ENCODE data around the gene DOC2B. TPM values are rescaled to one million over a fixed set of nuclear protein-coding genes. Genes with fewer than 3 reads are reported as not detected.

Gene DOC2B
- polyA plus RNA-seq, 1 experiment, result not detected

- POLR2A ChIA-PET, result no interaction called here
Measured at GRCh38 chr17:160336-160735, 21.1 kb downstream of the DOC2B start.

GRCh38 chr17:159609-160008 lies 21.8 kb downstream of the DOC2B start:
- CTCF ChIA-PET, result no interaction called here
- POLR2A ChIA-PET, result no interaction called here
- TF ChIP-seq CTCF (IDR thresholded peaks at IDR 0.05; ENCODE audit: insufficient read depth, low read depth, low read length), result no peak
- Histone ChIP-seq H3K36me3 (ENCODE audit: control insufficient read depth, insufficient read depth, low read length) (no peaks in the 10 kb centered on the region), H3K4me3 (ENCODE audit: low read depth, low read length) (no peak overlapping the region), H3K27me3 (ENCODE audit: control insufficient read depth, insufficient read depth, low read length) (peaks cover 2% of the 10 kb centered on the region; the same call in 1 of the 2 replicates)
- DNase-seq (ENCODE audit: low read depth), result no peak

More at GRCh38 chr17:160336-160735, 21.1 kb downstream of the DOC2B start:
- peaks cover 2% of the 10 kb centered on the region; the same call in 1 of the 2 replicates for H3K27me3 ChIP-seq (ENCODE audit: control insufficient read depth, insufficient read depth, low read length)
- CTCF ChIA-PET, result no interaction called here
- DNase-seq (ENCODE audit: low read depth), result no peak
- no peak for TF ChIP-seq CTCF (IDR thresholded peaks at IDR 0.05; ENCODE audit: insufficient read depth, low read depth, low read length)
- no peaks in the 10 kb centered on the region for H3K36me3 ChIP-seq (ENCODE audit: control insufficient read depth, insufficient read depth, low read length)
- no peak overlapping the region for H3K4me3 ChIP-seq (ENCODE audit: low read depth, low read length)

GRCh38 chr17:158379-158778 lies 23.1 kb downstream of the DOC2B start:
- no peak for TF ChIP-seq CTCF (IDR thresholded peaks at IDR 0.05; ENCODE audit: insufficient read depth, low read depth, low read length)
- DNase-seq (ENCODE audit: low read depth), result no peak
- POLR2A ChIA-PET, result no interaction called here
- no peak overlapping the region for H3K4me3 ChIP-seq (ENCODE audit: low read depth, low read length)
- peaks cover 2% of the 10 kb centered on the region; the same call in 1 of the 2 replicates for H3K27me3 ChIP-seq (ENCODE audit: control insufficient read depth, insufficient read depth, low read length)
- H3K36me3 ChIP-seq (ENCODE audit: control insufficient read depth, insufficient read depth, low read length), result no peaks in the 10 kb centered on the region
- CTCF ChIA-PET, result interaction anchor here (1.2 kb wide), 1 partner anchor 15 kb away, joined by 4 read pairs; no protein-coding TSS in a partner anchor

GRCh38 chr17:157901-158300 lies 23.5 kb downstream of the DOC2B start:
- ChIA-PET CTCF (interaction anchor here (1.2 kb wide), 1 partner anchor 15 kb away, joined by 4 read pairs; no protein-coding TSS in a partner anchor), POLR2A (no interaction called here)
- no peak for TF ChIP-seq CTCF (IDR thresholded peaks at IDR 0.05; ENCODE audit: insufficient read depth, low read depth, low read length)
- H3K4me3 ChIP-seq (ENCODE audit: low read depth, low read length), result no peak overlapping the region
- no peaks in the 10 kb centered on the region for H3K36me3 ChIP-seq (ENCODE audit: control insufficient read depth, insufficient read depth, low read length)
- DNase-seq (ENCODE audit: low read depth), result no peak
- H3K27me3 ChIP-seq (ENCODE audit: control insufficient read depth, insufficient read depth, low read length), result peaks cover 2% of the 10 kb centered on the region; the same call in 1 of the 2 replicates

GRCh38 chr17:156946-157345 lies 24.5 kb downstream of the DOC2B start:
- Histone ChIP-seq H3K4me3 (ENCODE audit: low read depth, low read length) (no peak overlapping the region), H3K36me3 (ENCODE audit: control insufficient read depth, insufficient read depth, low read length) (no peaks in the 10 kb centered on the region), H3K27me3 (ENCODE audit: control insufficient read depth, insufficient read depth, low read length) (peaks cover 2% of the 10 kb centered on the region; the same call in 1 of the 2 replicates)
- TF ChIP-seq CTCF (IDR thresholded peaks at IDR 0.05; ENCODE audit: insufficient read depth, low read depth, low read length), result no peak
- DNase-seq (ENCODE audit: low read depth), result no peak
- ChIA-PET POLR2A (no interaction called here), CTCF (no interaction called here)
